Breast epithelium (tissue), 4 donors: Measurements from ENCODE around the gene FABP7. TPM values are rescaled to one million over a fixed set of nuclear protein-coding genes. Genes with fewer than 3 reads are reported as not detected.

Experiments used
- DNase-seq, 2 donors: peaks; one replicate each; pipeline ENCODE4 v3.0.0-alpha.2; 2019; ENCODE audit warnings: low spot score in 2 of 2
- H3K27ac ChIP-seq, 2 donors: fragments of 200-600 bp; sonication (generic) in 1 of 2; one replicate each; pipeline ENCODE4 v1.5.1; 2016 to 2019; ENCODE audit warnings: mild to moderate bottlenecking in 1 of 2
- H3K27me3 ChIP-seq, 2 donors: fragments of 200-600 bp; sonication (generic) in 1 of 2; one replicate each; pipeline versions ENCODE4 v1.5.1 to v1.6.0; 2017 to 2019; ENCODE audit warnings: control low read depth in 1 of 2, mild to moderate bottlenecking in 1 of 2
- H3K36me3 ChIP-seq: fragments of 200-600 bp; one replicate; pipeline ENCODE4 v1.5.1; 2019
- H3K4me1 ChIP-seq, 2 donors: fragments of 200-600 bp; sonication (generic); one replicate each; pipeline ENCODE4 v1.5.1; 2016 to 2019; ENCODE audit warnings: control low read depth in 1 of 2
- H3K4me3 ChIP-seq, 3 donors: fragments of 200-600 bp; sonication (generic); 1 replicate in 2 of 3; 2 replicates in 1 of 3; pipeline ENCODE4 v1.5.1; 2016 to 2019; ENCODE audit warnings: mild to moderate bottlenecking in 3 of 3, moderate library complexity in 2 of 3
- H3K9me3 ChIP-seq, 2 donors: fragments of 200-600 bp; sonication (generic) in 1 of 2; one replicate each; pipeline ENCODE4 v1.5.1; 2016 to 2019; ENCODE audit warnings: control low read depth in 1 of 2
- CTCF ChIP-seq, 3 donors: fragments of 450-650 bp; IDR thresholded peaks; one replicate each; pipeline ENCODE4 v1.5.1; 2016 to 2017; ENCODE audit warnings: antibody characterized with exemption in 3 of 3, mild to moderate bottlenecking in 3 of 3, moderate library complexity in 3 of 3
- POLR2A ChIP-seq: fragments of 450-650 bp; IDR thresholded peaks from one replicate; pipeline ENCODE4 v1.6.1; 2016; ENCODE audit warnings: antibody characterized with exemption, mild to moderate bottlenecking, moderate library complexity
- POLR2AphosphoS5 ChIP-seq, 3 donors: sonication (generic); formaldehyde crosslinking; IDR thresholded peaks; one replicate each; pipeline ENCODE4 v1.6.1; 2017; ENCODE audit warnings: antibody characterized with exemption in 3 of 3
- intact Hi-C: fragments of 100-400 bp; cut with DNase I; formaldehyde crosslinking; loops from one replicate; pipeline ENCODE4 v1.15.1; 2023; ENCODE audit warnings: low total_unique reads
- total RNA-seq, 3 donors: library from RNA; depleted of rRNA; stranded (reverse); fragments of >200 nt; gene quantifications; one replicate each; pipeline ENCODE4 v1.1.0, GENCODE V29; 2016

The FABP7 gene
- total RNA-seq, 3 donors from 2014 or later: 2.6 to 3.6 TPM; not detected in 1

- Histone ChIP-seq H3K27ac (no peak overlapping the region), H3K36me3 (no peaks in the 10 kb centered on the region), H3K27me3 (no peaks in the 10 kb centered on the region), H3K4me3 (no peak overlapping the region), H3K4me1 (no peaks in the 10 kb centered on the region), H3K9me3 (no peaks in the 10 kb centered on the region)
- no peak for DNase-seq
- intact Hi-C loops: no loop called here
- no peak for TF ChIP-seq CTCF (IDR thresholded peaks at IDR 0.05)
- TF ChIP-seq POLR2AphosphoS5 (IDR thresholded peaks at IDR 0.05): no peak
- no peak for TF ChIP-seq POLR2A
Observed at GRCh38 chr6:122803171-122803661, 23.7 kb downstream of the FABP7 start.

GRCh38 chr6:122804962-122805485 lies 25.5 kb downstream of the FABP7 start:
- intact Hi-C loops: no loop called here
- Histone ChIP-seq H3K27me3 (no peaks in the 10 kb centered on the region), H3K27ac (no peak overlapping the region)

GRCh38 chr6:122806291-122806690 lies 26.8 kb downstream of the FABP7 start:
- Histone ChIP-seq H3K27ac (no peak overlapping the region), H3K27me3 (no peaks in the 10 kb centered on the region), H3K9me3 (no peaks in the 10 kb centered on the region), H3K4me1 (no peaks in the 10 kb centered on the region), H3K4me3 (no peak overlapping the region), H3K36me3 (no peaks in the 10 kb centered on the region)
- no peak for TF ChIP-seq POLR2AphosphoS5 (IDR thresholded peaks at IDR 0.05)
- no peak for DNase-seq
- intact Hi-C loops: no loop called here

More at GRCh38 chr6:122804962-122805485, 25.5 kb downstream of the FABP7 start:
- TF ChIP-seq CTCF (IDR thresholded peaks at IDR 0.05): no peak
- TF ChIP-seq POLR2A: no peak
- no peak for TF ChIP-seq POLR2AphosphoS5 (IDR thresholded peaks at IDR 0.05)
- Histone ChIP-seq H3K4me3 (no peak overlapping the region), H3K4me1 (no peaks in the 10 kb centered on the region), H3K36me3 (no peaks in the 10 kb centered on the region), H3K9me3 (no peaks in the 10 kb centered on the region)
- DNase-seq: no peak

- no peak overlapping the region for H3K4me3 ChIP-seq
- no peak for TF ChIP-seq POLR2AphosphoS5 (IDR thresholded peaks at IDR 0.05)
- H3K9me3 ChIP-seq: no peaks in the 10 kb centered on the region
- intact Hi-C loops: no loop called here
- H3K27me3 ChIP-seq: no peaks in the 10 kb centered on the region
- H3K4me1 ChIP-seq: no peaks in the 10 kb centered on the region
- H3K36me3 ChIP-seq: no peaks in the 10 kb centered on the region
- DNase-seq: no peak
- no peak overlapping the region for H3K27ac ChIP-seq
Observed at GRCh38 chr6:122808121-122808885, 28.8 kb downstream of the FABP7 start.

GRCh38 chr6:122809001-122809400 lies 29.5 kb downstream of the FABP7 start:
- no peak overlapping the region for H3K27ac ChIP-seq
- no peaks in the 10 kb centered on the region for H3K4me1 ChIP-seq
- no peaks in the 10 kb centered on the region for H3K36me3 ChIP-seq
- no peak overlapping the region for H3K4me3 ChIP-seq
- intact Hi-C loops: no loop called here
- DNase-seq: no peak
- no peak for TF ChIP-seq POLR2AphosphoS5 (IDR thresholded peaks at IDR 0.05)
- TF ChIP-seq CTCF (IDR thresholded peaks at IDR 0.05): no peak
- TF ChIP-seq POLR2A: no peak
- no peaks in the 10 kb centered on the region for H3K9me3 ChIP-seq
- H3K27me3 ChIP-seq: no peaks in the 10 kb centered on the region

- Histone ChIP-seq H3K4me3 (no peak overlapping the region), H3K4me1 (no peaks in the 10 kb centered on the region), H3K27ac (no peak overlapping the region), H3K36me3 (no peaks in the 10 kb centered on the region), H3K9me3 (no peaks in the 10 kb centered on the region), H3K27me3 (no peaks in the 10 kb centered on the region)
- no peak for DNase-seq
- TF ChIP-seq CTCF (IDR thresholded peaks at IDR 0.05): no peak
- no peak for TF ChIP-seq POLR2AphosphoS5 (IDR thresholded peaks at IDR 0.05)
- no peak for TF ChIP-seq POLR2A
- intact Hi-C loops: loop anchor here (5.0 kb wide), 1 partner anchor 282 kb away; no protein-coding TSS in a partner anchor
Observed at GRCh38 chr6:122809691-122810090, 30.2 kb downstream of the FABP7 start.
